SU-DHL-6 (cell line): ENCODE measurements around the gene IKBKE.

Experiments
- EZH2phosphoT487 ChIP-seq: fragments of 200-600 bp; sonication (generic), shearing (Covaris generic); conservative IDR thresholded peaks from 2 replicates; pipeline ENCODE4 v1.6.1; 2018; ENCODE audit warnings: mild to moderate bottlenecking, antibody characterized with exemption, low read length, moderate library complexity, mixed read lengths
- TF ChIP-seq, protein P1 (sequence below): fragments of 200-600 bp; sonication (generic); IDR thresholded peaks from one replicate; pipeline ENCODE4 v1.5.1; 2017; ENCODE audit warnings: antibody characterized with exemption, mild to moderate bottlenecking, low read length, moderate library complexity; ENCODE audit not compliant: insufficient read depth, poor library complexity, severe bottlenecking

DNA sequence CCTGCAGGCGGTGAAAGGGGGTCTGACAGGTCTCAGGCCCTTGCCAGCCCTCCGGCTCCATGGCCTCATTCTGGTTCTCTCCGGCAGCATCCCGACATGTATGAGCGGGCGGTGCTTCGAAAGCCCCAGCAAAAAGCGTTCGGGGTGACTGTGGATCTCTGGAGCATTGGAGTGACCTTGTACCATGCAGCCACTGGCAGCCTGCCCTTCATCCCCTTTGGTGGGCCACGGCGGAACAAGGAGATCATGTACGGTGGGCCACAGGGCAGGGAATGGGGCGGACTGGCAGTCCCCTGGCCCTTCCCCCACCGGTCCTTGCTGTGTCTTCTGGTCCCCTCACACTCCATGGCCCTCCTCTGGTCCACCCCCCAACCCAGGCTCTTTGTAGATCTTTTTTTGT, 6.3 kb downstream of the IKBKE start:
- TF ChIP-seq, protein P1, sequence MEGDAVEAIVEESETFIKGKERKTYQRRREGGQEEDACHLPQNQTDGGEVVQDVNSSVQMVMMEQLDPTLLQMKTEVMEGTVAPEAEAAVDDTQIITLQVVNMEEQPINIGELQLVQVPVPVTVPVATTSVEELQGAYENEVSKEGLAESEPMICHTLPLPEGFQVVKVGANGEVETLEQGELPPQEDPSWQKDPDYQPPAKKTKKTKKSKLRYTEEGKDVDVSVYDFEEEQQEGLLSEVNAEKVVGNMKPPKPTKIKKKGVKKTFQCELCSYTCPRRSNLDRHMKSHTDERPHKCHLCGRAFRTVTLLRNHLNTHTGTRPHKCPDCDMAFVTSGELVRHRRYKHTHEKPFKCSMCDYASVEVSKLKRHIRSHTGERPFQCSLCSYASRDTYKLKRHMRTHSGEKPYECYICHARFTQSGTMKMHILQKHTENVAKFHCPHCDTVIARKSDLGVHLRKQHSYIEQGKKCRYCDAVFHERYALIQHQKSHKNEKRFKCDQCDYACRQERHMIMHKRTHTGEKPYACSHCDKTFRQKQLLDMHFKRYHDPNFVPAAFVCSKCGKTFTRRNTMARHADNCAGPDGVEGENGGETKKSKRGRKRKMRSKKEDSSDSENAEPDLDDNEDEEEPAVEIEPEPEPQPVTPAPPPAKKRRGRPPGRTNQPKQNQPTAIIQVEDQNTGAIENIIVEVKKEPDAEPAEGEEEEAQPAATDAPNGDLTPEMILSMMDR: no peak
- TF ChIP-seq EZH2phosphoT487: no peak
